Sigmoid colon (tissue), 7 donors: Measurements from ENCODE around the gene SULT4A1. TPM values are rescaled to one million over a fixed set of nuclear protein-coding genes. Genes with fewer than 3 reads are reported as not detected.

ENCODE experiments used
- DNase-seq: peaks from one replicate; pipeline ENCODE4 v3.0.0-alpha.2; 2019
- H3K27ac ChIP-seq, 4 donors: fragments of 200-600 bp; sonication (generic); one replicate each; pipeline ENCODE4 v1.5.1; 2016 to 2019; ENCODE audit warnings: mild to moderate bottlenecking in 1 of 4
- H3K27me3 ChIP-seq, 3 donors: fragments of 200-600 bp; sonication (generic); one replicate each; pipeline ENCODE4 v1.5.1; 2019; ENCODE audit warnings: mild to moderate bottlenecking in 1 of 3
- H3K36me3 ChIP-seq, 4 donors: fragments of 200-600 bp; sonication (generic); one replicate each; pipeline ENCODE4 v1.5.1; 2016 to 2019
- H3K4me1 ChIP-seq, 4 donors: fragments of 200-600 bp; sonication (generic); one replicate each; pipeline ENCODE4 v1.5.1; 2017 to 2019
- H3K4me3 ChIP-seq, 4 donors: fragments of 200-600 bp; sonication (generic); one replicate each; pipeline ENCODE4 v1.5.1; 2017 to 2019; ENCODE audit warnings: mild to moderate bottlenecking in 2 of 4, moderate library complexity in 1 of 4
- H3K9me3 ChIP-seq, 4 donors: fragments of 200-600 bp in 3 of 4; sonication (generic) in 3 of 4; one replicate each; pipeline versions ENCODE4 v1.5.1 to v1.6.1; 2013 to 2019
- CTCF ChIP-seq, 4 experiments: fragments of 450-650 bp in 3 of 4; fragments of 200-600 bp in 1 of 4; IDR thresholded peaks; one replicate each; pipeline ENCODE4 v1.5.1; 2016 to 2019; ENCODE audit warnings: antibody characterized with exemption in 4 of 4, mild to moderate bottlenecking in 3 of 4, moderate library complexity in 2 of 4
- EP300 ChIP-seq, 4 donors: sonication (generic); formaldehyde crosslinking; IDR thresholded peaks; one replicate each; pipeline ENCODE4 v1.6.1; 2017; ENCODE audit warnings: antibody characterized with exemption in 4 of 4
- POLR2A ChIP-seq, 2 donors: fragments of 450-650 bp; IDR thresholded peaks; one replicate each; pipeline ENCODE4 v1.6.1; 2016; ENCODE audit warnings: antibody characterized with exemption in 2 of 2, mild to moderate bottlenecking in 2 of 2, moderate library complexity in 2 of 2
- POLR2AphosphoS5 ChIP-seq, 4 donors: sonication (generic); formaldehyde crosslinking; IDR thresholded peaks; one replicate each; pipeline ENCODE4 v1.6.1; 2017; ENCODE audit warnings: antibody characterized with exemption in 4 of 4
- WGBS, 2 donors: extraction: QIAGEN DNeasy Blood & Tissue Kit; methylation state at CpG; one replicate each; pipeline ENCODE4 v1.1.7; 2013; 5-methylcytosine and 5-hydroxymethylcytosine counted together
- intact Hi-C: fragments of 100-400 bp; cut with DNase I; formaldehyde crosslinking; loops from one replicate; pipeline ENCODE4 v1.15.1; 2023
- polyA plus RNA-seq, 3 donors: library from polyadenylated mRNA; stranded (reverse); fragments of 200-250 nt; gene quantifications; one replicate each; pipeline ENCODE4 v1.2.3, GENCODE V29; 2013
- total RNA-seq, 4 donors: library from RNA; depleted of rRNA; stranded (reverse); fragments of >200 nt; gene quantifications; one replicate each; pipeline ENCODE4 v1.1.0, GENCODE V29; 2016
- donor health status: healthy with polysubstance abuse.
- donor health status: Bipolar disorder and iron deficiency.
- donor health status: healthy.

SULT4A1 gene
- total and polyA plus RNA-seq, 7 donors, result 1.3 to 3.9 (median 2.2) TPM; not detected in 2

DNA sequence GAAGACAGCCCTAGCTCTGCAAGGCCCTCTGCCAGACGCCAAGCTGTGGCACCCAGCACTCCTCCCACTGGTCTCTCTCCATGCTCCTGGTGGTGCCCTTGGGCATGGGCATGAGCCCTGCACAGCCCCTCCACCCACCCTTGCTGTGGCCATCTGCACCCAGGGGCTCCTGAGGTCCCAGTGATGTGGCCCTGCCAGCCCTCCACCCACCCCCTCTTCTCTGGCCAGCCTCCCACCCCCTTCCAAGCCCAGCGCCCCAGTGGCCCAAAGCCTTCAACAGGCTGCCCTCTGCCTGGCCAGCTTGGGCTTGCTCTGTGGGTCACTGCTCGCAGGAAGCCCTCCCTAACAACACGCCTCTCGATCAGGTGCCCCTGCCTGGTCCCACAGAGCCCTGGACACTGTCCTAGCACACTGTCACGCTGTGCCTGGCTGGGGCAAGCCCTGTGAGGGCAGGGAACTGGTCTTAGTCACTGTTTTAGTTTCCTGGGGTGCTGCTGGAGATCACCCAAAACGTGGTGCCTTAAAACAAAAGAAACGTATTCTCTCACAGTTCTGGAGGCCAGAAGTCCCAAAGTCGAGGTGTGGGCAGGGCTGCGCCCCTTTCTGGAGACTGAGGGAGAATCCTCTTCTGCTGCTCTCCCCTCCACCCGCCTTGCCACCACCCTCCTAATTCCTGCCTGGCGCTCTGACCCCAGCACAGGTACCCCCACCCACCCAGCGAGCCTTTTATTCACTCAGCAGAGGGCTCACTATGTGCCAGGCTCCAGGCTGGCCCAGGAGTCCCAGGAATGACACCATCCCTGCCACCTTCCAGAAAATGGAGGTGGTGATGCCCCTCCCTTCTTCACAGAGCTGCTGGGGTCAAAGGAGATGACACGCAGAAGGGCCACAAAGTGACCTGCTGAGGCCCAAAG, 14.7 kb downstream of the SULT4A1 start:
- H3K27me3 ChIP-seq, result peaks cover 0 to 18% (median 0%) of the 10 kb centered on the region in 3 donors
- WGBS, 2 donors, result 71 to 85% methylated on average over 14 of the region's 14 CpGs
- no peak overlapping the region for H3K4me3 ChIP-seq
- DNase-seq, result peak; percentile 53
- intact Hi-C loops, result no loop called here
- no peak overlapping the region for H3K27ac ChIP-seq
- no peaks in the 10 kb centered on the region for H3K36me3 ChIP-seq
- no peaks in the 10 kb centered on the region for H3K4me1 ChIP-seq
- no peak for TF ChIP-seq EP300 (IDR thresholded peaks at IDR 0.05)
- TF ChIP-seq POLR2AphosphoS5 (IDR thresholded peaks at IDR 0.05), result no peak
- no peak for TF ChIP-seq CTCF (IDR thresholded peaks at IDR 0.05)
- H3K9me3 ChIP-seq, result no peaks in the 10 kb centered on the region

DNA sequence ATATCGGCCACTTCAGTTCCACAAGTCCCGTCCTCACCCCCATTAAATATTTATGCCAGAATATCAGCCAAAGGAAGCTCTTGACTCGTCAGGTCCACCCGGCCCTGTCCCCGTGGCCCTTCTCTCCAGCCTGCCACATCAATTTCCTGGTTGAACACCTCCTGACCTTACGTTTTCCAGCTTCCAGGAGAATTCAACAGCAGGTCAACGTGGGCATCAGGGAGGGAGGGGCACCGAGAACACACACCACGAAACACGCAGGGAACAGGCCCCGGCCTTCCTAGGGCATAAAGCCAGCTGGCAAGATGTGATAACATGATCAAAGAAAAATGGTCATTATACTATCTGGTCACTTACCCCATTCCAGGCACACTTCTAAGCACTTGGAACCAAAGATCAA, 15.3 kb downstream of the SULT4A1 start:
- Histone ChIP-seq H3K27me3 (peaks cover 0 to 13% (median 0%) of the 10 kb centered on the region in 3 donors), H3K36me3 (no peaks in the 10 kb centered on the region), H3K9me3 (no peaks in the 10 kb centered on the region), H3K4me3 (no peak overlapping the region), H3K4me1 (no peaks in the 10 kb centered on the region), H3K27ac (no peak overlapping the region)
- TF ChIP-seq POLR2AphosphoS5 (IDR thresholded peaks at IDR 0.05), result no peak
- no peak for TF ChIP-seq CTCF (IDR thresholded peaks at IDR 0.05)
- no peak for TF ChIP-seq POLR2A (IDR thresholded peaks at IDR 0.05)
- no peak for TF ChIP-seq EP300 (IDR thresholded peaks at IDR 0.05)
- DNase-seq, result no peak
- WGBS, 2 donors, result 69 to 80% methylated on average over 11 of the region's 11 CpGs
- intact Hi-C loops, result no loop called here

DNA sequence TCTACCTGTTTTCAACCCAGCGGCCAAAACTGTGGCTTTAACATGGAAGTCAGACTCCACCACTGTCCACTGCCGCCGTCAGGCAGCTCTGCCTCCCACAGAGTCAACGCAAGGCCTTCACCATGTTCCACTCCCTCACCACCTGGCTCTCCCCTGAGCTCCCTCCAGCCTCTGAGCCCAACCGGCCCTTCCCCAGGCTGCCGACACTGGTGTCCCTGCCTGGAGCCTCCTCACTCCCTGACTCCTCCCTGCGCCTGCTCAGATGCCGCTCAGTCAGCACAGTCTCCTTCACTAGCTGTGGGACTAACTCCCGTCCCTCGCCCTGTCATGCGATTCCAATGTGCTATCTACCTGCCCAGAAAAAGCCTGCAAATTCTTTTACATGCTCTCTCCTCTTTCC, 16.3 kb downstream of the SULT4A1 start:
- TF ChIP-seq EP300 (IDR thresholded peaks at IDR 0.05) (no peak), POLR2A (IDR thresholded peaks at IDR 0.05) (no peak), CTCF (IDR thresholded peaks at IDR 0.05) (no peak), POLR2AphosphoS5 (IDR thresholded peaks at IDR 0.05) (no peak)
- Histone ChIP-seq H3K27ac (no peak overlapping the region), H3K27me3 (peaks cover 0 to 10% (median 0%) of the 10 kb centered on the region in 3 donors), H3K4me3 (no peak overlapping the region), H3K9me3 (no peaks in the 10 kb centered on the region), H3K36me3 (no peaks in the 10 kb centered on the region), H3K4me1 (no peaks in the 10 kb centered on the region)
- intact Hi-C loops, result no loop called here
- WGBS, 2 donors, result 66 to 76% methylated on average over 11 of the region's 11 CpGs
- DNase-seq, result no peak

GRCh38 chr22:43844560-43845545, 17.5 kb downstream of the SULT4A1 start:
- no peak for DNase-seq
- H3K9me3 ChIP-seq, result no peaks in the 10 kb centered on the region
- no peak overlapping the region for H3K4me3 ChIP-seq
- 76 to 82% methylated on average over 31 of the region's 31 CpGs for WGBS, 2 donors
- H3K36me3 ChIP-seq, result no peaks in the 10 kb centered on the region
- H3K4me1 ChIP-seq, result no peaks in the 10 kb centered on the region
- TF ChIP-seq POLR2AphosphoS5 (IDR thresholded peaks at IDR 0.05) (no peak), POLR2A (IDR thresholded peaks at IDR 0.05) (no peak), CTCF (IDR thresholded peaks at IDR 0.05) (no peak), EP300 (IDR thresholded peaks at IDR 0.05) (no peak)
- H3K27ac ChIP-seq, result no peak overlapping the region
- H3K27me3 ChIP-seq, result peaks cover 0 to 10% (median 0%) of the 10 kb centered on the region in 3 donors
- intact Hi-C loops, result no loop called here
